Parathyroid adenoma (tissue), 2 donors: ENCODE measurements around the gene DCHS2.

Experiments used
- H2AFZ ChIP-seq: fragments of 300-600 bp; sonication (generic); one replicate; pipeline ENCODE4 v1.7.0; 2017; ENCODE audit warnings: antibody characterized with exemption, mild to moderate bottlenecking
- H3K27ac ChIP-seq: fragments of 300-600 bp; sonication (generic); one replicate; pipeline ENCODE4 v1.7.0; 2017
- H3K27me3 ChIP-seq: fragments of 300-600 bp; sonication (generic); one replicate; pipeline ENCODE4 v1.7.0; 2017; ENCODE audit warnings: low read length; ENCODE audit not compliant: control insufficient read depth, insufficient read depth
- H3K36me3 ChIP-seq: fragments of 300-600 bp; sonication (generic); one replicate; pipeline ENCODE4 v1.7.0; 2017; ENCODE audit warnings: low read length; ENCODE audit not compliant: control insufficient read depth, insufficient read depth
- H3K4me1 ChIP-seq: fragments of 300-600 bp; sonication (generic); one replicate; pipeline ENCODE4 v1.7.0; 2017; ENCODE audit warnings: control low read depth
- H3K4me2 ChIP-seq: fragments of 300-600 bp; sonication (generic); one replicate; pipeline ENCODE4 v1.7.0; 2017; ENCODE audit warnings: low read length
- H3K4me3 ChIP-seq: fragments of 300-600 bp; sonication (generic); one replicate; pipeline ENCODE4 v1.7.0; 2017; ENCODE audit warnings: low read depth, low read length
- H3K79me2 ChIP-seq: fragments of 300-600 bp; sonication (generic); one replicate; pipeline ENCODE4 v1.7.0; 2017; ENCODE audit warnings: control low read depth
- H3K9ac ChIP-seq: fragments of 300-600 bp; sonication (generic); one replicate; pipeline ENCODE4 v1.7.0; 2017; ENCODE audit warnings: mild to moderate bottlenecking
- H3K9me3 ChIP-seq: fragments of 300-600 bp; sonication (generic); one replicate; pipeline ENCODE4 v1.7.0; 2017; ENCODE audit warnings: low read length; ENCODE audit not compliant: control insufficient read depth
- CTCF ChIP-seq: fragments of 300-600 bp; sonication (generic); IDR thresholded peaks from one replicate; pipeline ENCODE4 v1.7.0; 2017; ENCODE audit warnings: antibody characterized with exemption, mild to moderate bottlenecking
- donor health status: primary hyperparathyroidism.

Gene DCHS2

GRCh38 chr4:154487145-154487544, 4.5 kb downstream of the DCHS2 start:
- Histone ChIP-seq H3K27me3 (peaks cover 8% of the 10 kb centered on the region), H3K4me2 (no peak overlapping the region), H3K9me3 (no peaks in the 10 kb centered on the region), H3K27ac (no peak overlapping the region), H3K36me3 (no peaks in the 10 kb centered on the region), H3K79me2 (no peaks in the 10 kb centered on the region), H2AFZ (no peak overlapping the region), H3K9ac (no peak overlapping the region), H3K4me1 (no peaks in the 10 kb centered on the region), H3K4me3 (no peak overlapping the region)
- no peak for TF ChIP-seq CTCF

- H3K4me3 ChIP-seq: no peak overlapping the region
- H2AFZ ChIP-seq: no peak overlapping the region
- no peaks in the 10 kb centered on the region for H3K9me3 ChIP-seq
- H3K4me2 ChIP-seq: no peak overlapping the region
- H3K27ac ChIP-seq: no peak overlapping the region
- H3K36me3 ChIP-seq: no peaks in the 10 kb centered on the region
- H3K27me3 ChIP-seq: peaks cover 5% of the 10 kb centered on the region
- no peaks in the 10 kb centered on the region for H3K79me2 ChIP-seq
- TF ChIP-seq CTCF: no peak
- H3K4me1 ChIP-seq: no peaks in the 10 kb centered on the region
- no peak overlapping the region for H3K9ac ChIP-seq
Observed at GRCh38 chr4:154485127-154485773, 6.3 kb downstream of the DCHS2 start.

- no peaks in the 10 kb centered on the region for H3K4me1 ChIP-seq
- no peak overlapping the region for H2AFZ ChIP-seq
- no peak for TF ChIP-seq CTCF
- no peak overlapping the region for H3K4me2 ChIP-seq
- no peak overlapping the region for H3K27ac ChIP-seq
- no peaks in the 10 kb centered on the region for H3K9me3 ChIP-seq
- H3K4me3 ChIP-seq: no peak overlapping the region
- H3K9ac ChIP-seq: no peak overlapping the region
- no peaks in the 10 kb centered on the region for H3K36me3 ChIP-seq
- H3K79me2 ChIP-seq: no peaks in the 10 kb centered on the region
- no peaks in the 10 kb centered on the region for H3K27me3 ChIP-seq
Observed at GRCh38 chr4:154478547-154478946, 13.1 kb downstream of the DCHS2 start.

- Histone ChIP-seq H3K9me3 (no peaks in the 10 kb centered on the region), H3K27ac (no peak overlapping the region), H3K36me3 (no peaks in the 10 kb centered on the region), H3K4me2 (no peak overlapping the region), H3K27me3 (no peaks in the 10 kb centered on the region), H3K9ac (no peak overlapping the region), H3K79me2 (no peaks in the 10 kb centered on the region), H3K4me1 (no peaks in the 10 kb centered on the region), H3K4me3 (no peak overlapping the region), H2AFZ (no peak overlapping the region)
- no peak for TF ChIP-seq CTCF
Observed at GRCh38 chr4:154478128-154478527, 13.5 kb downstream of the DCHS2 start.

GRCh38 chr4:154476232-154476631, 15.4 kb downstream of the DCHS2 start:
- Histone ChIP-seq H2AFZ (no peak overlapping the region), H3K36me3 (no peaks in the 10 kb centered on the region), H3K9me3 (no peaks in the 10 kb centered on the region), H3K79me2 (no peaks in the 10 kb centered on the region), H3K4me2 (no peak overlapping the region), H3K27ac (no peak overlapping the region), H3K4me3 (no peak overlapping the region), H3K9ac (no peak overlapping the region), H3K4me1 (no peaks in the 10 kb centered on the region), H3K27me3 (no peaks in the 10 kb centered on the region)
- TF ChIP-seq CTCF: no peak
